K562 (cell line): ENCODE measurements around the gene MYH15. TPM values are rescaled to one million over a fixed set of nuclear protein-coding genes. Genes with fewer than 3 reads are reported as not detected.

ENCODE experiments used
- ATAC-seq: fragments of 200-7000 bp; cut with Tn5 transposase; 3 replicates; pipeline ENCODE4 v1.9.1; 2020; ENCODE audit warnings: moderate library complexity
- BruUV-seq: library from RNA; stranded (reverse); fragments of 400-500 nt; replicated peaks from 2 replicates; lab custom pipeline; 2021; lab: Mats Ljungman, UMichigan
- CTCF ChIA-PET: fragments of 300-600 bp; formaldehyde crosslinking; extraction: SDS; loops from one replicate; lab custom pipeline; 2021; ENCODE audit warnings: low intra/inter-chr PET ratio; lab: Yijun Ruan, JAX
- POLR2A ChIA-PET: fragments of 300-600, 350-650 bp; sonication (Branson Sonifier 250); formaldehyde crosslinking; extraction: SDS; loops from one replicate; lab custom pipeline; 2021; ENCODE audit warnings: antibody characterized with exemption, inconsistent platforms; lab: Yijun Ruan, JAX
- DNase-seq, 4 experiments: peaks; one replicate each; pipeline versions ENCODE4 v3.0.0 to v3.0.0-alpha.2; 2011 to 2018; ENCODE audit warnings: low spot score in 3 of 4, mixed read lengths in 3 of 4; ENCODE audit errors: extremely low read depth in 1 of 4
- FAIRE-seq: peaks from 2 replicates; lab custom pipeline; 2011; peaks lifted over from hg19 to GRCh38; lab: Jason Lieb, UNC
- H2AFZ ChIP-seq: 2 replicates; pipeline ENCODE4 v1.6.0; 2011; ENCODE audit warnings: low read depth, low read length, control low read depth, inconsistent platforms
- H3K27ac ChIP-seq: fragments of 200-600 bp; 3 replicates; pipeline ENCODE4 v1.8.0; 2011; ENCODE audit warnings: low read depth, mild to moderate bottlenecking, control low read depth, inconsistent platforms, low read length, moderate library complexity, mixed read lengths; ENCODE audit errors: extremely low read depth
- H3K27me3 ChIP-seq, 2 experiments: fragments of 300-600 bp in 1 of 2; 2 replicates in 1 of 2; 3 replicates in 1 of 2; pipeline versions ENCODE4 v1.6.0 to v1.8.0; 2011; ENCODE audit warnings: inconsistent platforms in 2 of 2, low read length in 2 of 2, mild to moderate bottlenecking in 1 of 2, mixed read lengths in 1 of 2, moderate library complexity in 1 of 2; ENCODE audit not compliant: control insufficient read depth in 2 of 2, insufficient read depth in 2 of 2
- H3K36me3 ChIP-seq: fragments of 300-600 bp; 3 replicates; pipeline ENCODE4 v1.8.0; 2011; ENCODE audit warnings: mild to moderate bottlenecking, low read length, inconsistent platforms; ENCODE audit not compliant: control insufficient read depth, insufficient read depth
- H3K4me1 ChIP-seq, 2 experiments: fragments of 200-600 bp in 1 of 2; replicated peaks in 1 of 2; 2 replicates in 1 of 2; 3 replicates in 1 of 2; pipeline versions ENCODE4 v1.5.1 to v1.8.0; 2011; ENCODE audit warnings: inconsistent platforms in 2 of 2, low read length in 2 of 2, mild to moderate bottlenecking in 1 of 2, mixed read lengths in 1 of 2, moderate library complexity in 1 of 2; ENCODE audit not compliant: control insufficient read depth in 2 of 2, insufficient read depth in 2 of 2
- H3K4me2 ChIP-seq: 2 replicates; pipeline ENCODE4 v1.6.1; 2011; ENCODE audit warnings: low read length, control low read depth, inconsistent platforms, mixed read lengths; ENCODE audit not compliant: insufficient read depth
- H3K4me3 ChIP-seq: fragments of 200-600 bp; sonication (generic), shearing (Covaris generic); 2 replicates; pipeline ENCODE4 v1.5.1; 2016; ENCODE audit warnings: control low read depth, inconsistent platforms
- H3K79me2 ChIP-seq: fragments of 200-600 bp; 3 replicates; pipeline ENCODE4 v1.8.0; 2011; ENCODE audit warnings: low read length, inconsistent platforms; ENCODE audit not compliant: control insufficient read depth, insufficient read depth
- H3K9ac ChIP-seq, 2 experiments: 2 replicates each; pipeline versions ENCODE4 v1.6.0 to v1.6.1; 2011; ENCODE audit warnings: low read depth in 2 of 2, low read length in 2 of 2, control low read depth in 1 of 2, inconsistent platforms in 1 of 2, mild to moderate bottlenecking in 1 of 2, mixed read lengths in 1 of 2; ENCODE audit not compliant: insufficient read depth in 1 of 2
- H3K9me1 ChIP-seq: one replicate; pipeline ENCODE4 v1.6.0; 2011; ENCODE audit warnings: inconsistent platforms, mild to moderate bottlenecking, low read length, moderate library complexity; ENCODE audit not compliant: control insufficient read depth, insufficient read depth
- H3K9me3 ChIP-seq: replicated peaks from 2 replicates; pipeline ENCODE4 v1.5.1; 2011; ENCODE audit warnings: low read depth, low read length, inconsistent platforms; ENCODE audit not compliant: control insufficient read depth, insufficient read depth
- H4K20me1 ChIP-seq: replicated peaks from 2 replicates; pipeline ENCODE4 v1.6.1; 2011; ENCODE audit warnings: low read length, inconsistent platforms, mixed read lengths; ENCODE audit not compliant: control insufficient read depth, insufficient read depth
- BRCA1 ChIP-seq, 2 experiments: fragments of 450-650 bp in 1 of 2; sonication (generic) in 1 of 2; formaldehyde crosslinking in 1 of 2; IDR thresholded peaks; 2 replicates each; pipeline versions ENCODE4 v1.5.0 to v1.6.1; 2017 to 2020; ENCODE audit warnings: mild to moderate bottlenecking in 1 of 2, missing genetic modification reagents in 1 of 2
- ELK1 ChIP-seq: sonication (generic); formaldehyde crosslinking; IDR thresholded peaks from 2 replicates; pipeline ENCODE4 v1.8.1; 2022; ENCODE audit warnings: missing genetic modification reagents
- FOS ChIP-seq: IDR thresholded peaks from 3 replicates; pipeline ENCODE4 v1.6.1; 2011; ENCODE audit not compliant: insufficient read length; ENCODE audit errors: extremely low read depth
- GTF2A2 ChIP-seq: IDR thresholded peaks from 2 replicates; pipeline ENCODE4 v1.6.1; 2016; ENCODE audit warnings: mild to moderate bottlenecking, missing genetic modification characterization, missing compliant biosample characterization
- GTF2B ChIP-seq: IDR thresholded peaks from 2 replicates; pipeline ENCODE4 v1.6.1; 2011; ENCODE audit not compliant: insufficient read length; ENCODE audit errors: extremely low read depth
- NR3C1 ChIP-seq: sonication (generic); formaldehyde crosslinking; IDR thresholded peaks from 2 replicates; pipeline ENCODE4 v1.8.1; 2022; ENCODE audit warnings: missing genetic modification reagents
- RBBP5 ChIP-seq: fragments of 200-600 bp; sonication (generic); IDR thresholded peaks from 2 replicates; pipeline ENCODE4 v1.6.1; 2012; ENCODE audit warnings: borderline replicate concordance, mild to moderate bottlenecking, low read length, control low read depth, inconsistent platforms; ENCODE audit not compliant: insufficient read depth, poor library complexity, severe bottlenecking
- SREBF2 ChIP-seq: sonication (generic); formaldehyde crosslinking; IDR thresholded peaks from 2 replicates; pipeline ENCODE4 v1.4.0; 2020; ENCODE audit warnings: mild to moderate bottlenecking, missing genetic modification reagents
- STAG1 ChIP-seq: sonication (generic); formaldehyde crosslinking; IDR thresholded peaks from 2 replicates; pipeline ENCODE4 v1.5.0; 2020; ENCODE audit warnings: missing genetic modification reagents, borderline replicate concordance
- TGIF2 ChIP-seq: sonication (generic); formaldehyde crosslinking; IDR thresholded peaks from 2 replicates; pipeline ENCODE4 v1.8.1; 2022; ENCODE audit warnings: mild to moderate bottlenecking, missing genetic modification reagents, moderate library complexity
- ZBTB5 ChIP-seq: fragments of 450-650 bp; IDR thresholded peaks from 2 replicates; pipeline ENCODE4 v1.6.1; 2017; ENCODE audit warnings: antibody characterized with exemption
- ZBTB7A ChIP-seq: IDR thresholded peaks from 2 replicates; pipeline ENCODE4 v1.6.1; 2011; ENCODE audit warnings: low read depth, mild to moderate bottlenecking, low read length, moderate library complexity, borderline replicate concordance; ENCODE audit not compliant: control insufficient read depth
- ZNF324 ChIP-seq: fragments of 250-450 bp; sonication (Bioruptor Pico); IDR thresholded peaks from 2 replicates; pipeline ENCODE4 v1.4.0; 2020; ENCODE audit warnings: mild to moderate bottlenecking
- WGBS: fragments of 100-300 bp; shearing (Covaris generic); methylation state at CpG from one replicate; pipeline ENCODE4 v1.1.6; 2016; ENCODE audit warnings: low coverage, mixed read lengths; ENCODE audit not compliant: insufficient coverage; ENCODE audit errors: missing lambda C conversion rate; 5-methylcytosine and 5-hydroxymethylcytosine counted together
- in situ Hi-C: fragments of 300-500 bp; cut with MboI; formaldehyde crosslinking; loops from 4 replicates; pipeline ENCODE4 v1.15.0; 2018; ENCODE audit warnings: inconsistent platforms, mixed read lengths
- intact Hi-C: fragments of 100-400 bp; cut with micrococcal nuclease; formaldehyde crosslinking; loops from 2 replicates; pipeline ENCODE4 v1.14.2; 2022
- polyA plus RNA-seq, 8 experiments: library from polyadenylated mRNA; depleted of rRNA in 4 of 8; stranded (reverse) in 5 of 8; unstranded in 3 of 8; fragments of >200 nt; fragmentation: Nextera tagmentation in 2 of 8; fragmentation: Illumina TruSeq in 1 of 8; extraction: Ambion mirVana in 2 of 8; extraction: Trizol in 1 of 8; gene quantifications; 2 replicates each; pipeline versions ENCODE4 v1.2.1 to v1.2.3, GENCODE V29; 2011 to 2014; ENCODE audit warnings: inconsistent platforms in 1 of 8, missing spikeins in 1 of 8
- total RNA-seq, 7 experiments: library from RNA; depleted of rRNA in 6 of 7; stranded (reverse); fragments of >200 nt in 6 of 7; fragmentation: Illumina TruSeq in 2 of 7; extraction: Trizol in 2 of 7; gene quantifications; 2 replicates each; pipeline versions ENCODE4 v1.2.1 to v1.2.3, GENCODE V29; 2011 to 2021; ENCODE audit warnings: low replicate concordance in 1 of 7

MYH15 gene
- total and polyA plus RNA-seq, 9 of the 15 experiments (the other 6 are each of a cell fraction or from before 2014, with no cell fraction given): 0.03 to 0.29 (median 0.12) TPM

- DNase-seq: no peak
- no peak for FAIRE-seq
- H3K79me2 ChIP-seq: no peaks in the 10 kb centered on the region
- no peaks in the 10 kb centered on the region for H3K9me1 ChIP-seq
- ATAC-seq: no peak
- H4K20me1 ChIP-seq: no peaks in the 10 kb centered on the region
- no peak overlapping the region for H3K4me2 ChIP-seq
- no peaks in the 10 kb centered on the region for H3K36me3 ChIP-seq
- H2AFZ ChIP-seq: no peak overlapping the region
- POLR2A ChIA-PET: interaction anchor here (0.7 kb wide), 1 partner anchor 52 kb away, joined by 3 read pairs; no protein-coding TSS in a partner anchor
- H3K9me3 ChIP-seq: no peaks in the 10 kb centered on the region
- no peaks in the 10 kb centered on the region for H3K4me1 ChIP-seq
- H3K27me3 ChIP-seq: no peaks in the 10 kb centered on the region
- BruUV-seq: no TSS peak
- intact Hi-C loops: no loop called here
- no peak overlapping the region for H3K9ac ChIP-seq
- H3K4me3 ChIP-seq: no peak overlapping the region
- CTCF ChIA-PET: no interaction called here
- in situ Hi-C loops: no loop called here
- no peak overlapping the region for H3K27ac ChIP-seq
- TF ChIP-seq RBBP5: no peak
- TF ChIP-seq GTF2B: no peak
- TF ChIP-seq GTF2A2: no peak
- TF ChIP-seq FOS: no peak
- TF ChIP-seq SREBF2 (CRISPR knock-in tag): no peak
- TF ChIP-seq NR3C1 (CRISPR knock-in tag): no peak
- no peak for TF ChIP-seq ELK1
- TF ChIP-seq ZBTB5: no peak
- no peak for TF ChIP-seq ZNF324 (CRISPR knock-in tag)
- no peak for TF ChIP-seq BRCA1 (IDR thresholded peaks at IDR 0.05)
- TF ChIP-seq BRCA1 (CRISPR knock-in tag; IDR thresholded peaks at IDR 0.05): no peak
- no peak for TF ChIP-seq ZBTB7A
- TF ChIP-seq STAG1 (CRISPR knock-in tag): no peak
- TF ChIP-seq TGIF2 (CRISPR knock-in tag): no peak
- 0% methylated on average over 5 of the region's 6 CpGs for WGBS
These were observed 168.5 kb downstream of the MYH15 start for GRCh38 chr3:108341911-108342310.
